HepG2 (cell line): ENCODE results near the gene CPED1. TPM values are rescaled to one million over a fixed set of nuclear protein-coding genes. Genes with fewer than 3 reads are reported as not detected.

Source experiments
- ATF7 ChIP-seq, 2 experiments: fragments of 450-650 bp in 1 of 2; sonication (generic) in 1 of 2; formaldehyde crosslinking in 1 of 2; IDR thresholded peaks; 2 replicates each; pipeline versions ENCODE4 v1.4.0 to v1.6.1; 2016 to 2020; ENCODE audit warnings: antibody characterized with exemption in 1 of 2, mild to moderate bottlenecking in 1 of 2, missing genetic modification reagents in 1 of 2
- FOXP1 ChIP-seq, 2 experiments: fragments of 450-650 bp in 1 of 2; IDR thresholded peaks; 2 replicates each; pipeline ENCODE4 v1.6.1; 2017 to 2018; ENCODE audit warnings: antibody characterized with exemption in 1 of 2
- HOXA5 ChIP-seq: sonication (generic); formaldehyde crosslinking; IDR thresholded peaks from 2 replicates; pipeline ENCODE4 v1.4.0; 2020; ENCODE audit warnings: missing genetic modification reagents
- MXI1 ChIP-seq: IDR thresholded peaks from 3 replicates; pipeline ENCODE4 v1.6.1; 2012; ENCODE audit warnings: low read depth, low read length, inconsistent platforms, borderline replicate concordance
- PHF8 ChIP-seq: sonication (generic); formaldehyde crosslinking; IDR thresholded peaks from 2 replicates; pipeline ENCODE4 v1.5.0; 2020; ENCODE audit warnings: missing genetic modification reagents
- POLR2A ChIP-seq, 2 experiments: IDR thresholded peaks; 2 replicates each; pipeline ENCODE4 v1.6.1; 2011; ENCODE audit warnings: low read depth in 2 of 2, low read length in 2 of 2, mild to moderate bottlenecking in 1 of 2, moderate library complexity in 1 of 2; ENCODE audit not compliant: insufficient read depth in 1 of 2
- RFXANK ChIP-seq: IDR thresholded peaks from 2 replicates; pipeline ENCODE4 v1.6.1; 2016
- SNAI1 ChIP-seq: sonication (generic); formaldehyde crosslinking; IDR thresholded peaks from 2 replicates; pipeline ENCODE4 v1.5.0; 2020; ENCODE audit warnings: mild to moderate bottlenecking, missing genetic modification reagents, borderline replicate concordance
- TAF1 ChIP-seq: sonication (generic); formaldehyde crosslinking; IDR thresholded peaks from 2 replicates; pipeline ENCODE4 v1.4.0; 2020; ENCODE audit warnings: missing genetic modification reagents
- TBP ChIP-seq: sonication (generic); formaldehyde crosslinking; IDR thresholded peaks from 2 replicates; pipeline ENCODE4 v1.5.0; 2020; ENCODE audit warnings: missing genetic modification reagents
- THAP11 ChIP-seq: IDR thresholded peaks from 2 replicates; pipeline ENCODE4 v1.6.1; 2016; ENCODE audit warnings: missing biosample characterization, missing genetic modification reagents
- YEATS4 ChIP-seq: sonication (generic); formaldehyde crosslinking; IDR thresholded peaks from 2 replicates; pipeline ENCODE4 v1.4.0; 2020; ENCODE audit warnings: missing genetic modification reagents, borderline replicate concordance
- ZFAT ChIP-seq: sonication (generic); formaldehyde crosslinking; conservative IDR thresholded peaks from 2 replicates; pipeline ENCODE4 v1.8.1; 2023; ENCODE audit warnings: missing genetic modification reagents, inconsistent platforms
- ZNF10 ChIP-seq: sonication (generic); formaldehyde crosslinking; IDR thresholded peaks from 2 replicates; pipeline ENCODE4 v1.4.0; 2020; ENCODE audit warnings: mild to moderate bottlenecking, low read depth, missing genetic modification reagents, borderline replicate concordance
- ZNF329 ChIP-seq: sonication (generic); formaldehyde crosslinking; IDR thresholded peaks from 2 replicates; pipeline ENCODE4 v1.9.0; 2021; ENCODE audit warnings: low read depth, mild to moderate bottlenecking, missing genetic modification reagents
- ZNF674 ChIP-seq: sonication (generic); formaldehyde crosslinking; IDR thresholded peaks from 2 replicates; pipeline ENCODE4 v1.5.0; 2020; ENCODE audit warnings: low read depth, mild to moderate bottlenecking, missing genetic modification reagents
- ZNF781 ChIP-seq: sonication (generic); formaldehyde crosslinking; IDR thresholded peaks from 2 replicates; pipeline ENCODE4 v1.5.1; 2020; ENCODE audit warnings: borderline replicate concordance, mild to moderate bottlenecking, missing genetic modification reagents; ENCODE audit errors: not compliant biosample characterization
- ZNF816 ChIP-seq: sonication (generic); formaldehyde crosslinking; IDR thresholded peaks from 2 replicates; pipeline ENCODE4 v1.8.0; 2022; ENCODE audit warnings: missing genetic modification reagents, mild to moderate bottlenecking, borderline replicate concordance
- ZSCAN21 ChIP-seq: sonication (generic); formaldehyde crosslinking; IDR thresholded peaks from 2 replicates; pipeline ENCODE4 v1.8.0; 2022; ENCODE audit warnings: mild to moderate bottlenecking, missing genetic modification reagents, moderate library complexity, borderline replicate concordance
- ZSCAN9 ChIP-seq: IDR thresholded peaks from 2 replicates; pipeline ENCODE4 v1.6.1; 2016; ENCODE audit warnings: borderline replicate concordance
- polyA plus RNA-seq, 8 experiments: library from polyadenylated mRNA; depleted of rRNA in 3 of 8; stranded (reverse) in 7 of 8; unstranded in 1 of 8; fragments of >200 nt; fragmentation: Illumina TruSeq in 4 of 8; extraction: Trizol in 4 of 8; gene quantifications; 2 replicates each; pipeline versions ENCODE4 v1.2.1 to v1.2.3, GENCODE V29; 2011 to 2016; ENCODE audit warnings: low read depth in 4 of 8, missing spikeins in 1 of 8, mixed read lengths in 1 of 8; ENCODE audit not compliant: insufficient read depth in 1 of 8
- total RNA-seq, 5 experiments: library from RNA; depleted of rRNA; stranded (reverse); fragments of >200 nt; fragmentation: Illumina TruSeq; extraction: Trizol; gene quantifications; 2 replicates each; pipeline ENCODE4 v1.2.3, GENCODE V29; 2016; ENCODE audit warnings: low read depth in 1 of 5
- TF ChIP-seq, protein P1 (sequence below): sonication (generic); formaldehyde crosslinking; IDR thresholded peaks from 2 replicates; pipeline ENCODE4 v1.4.0; 2020; ENCODE audit warnings: mild to moderate bottlenecking, missing genetic modification reagents
- TF ChIP-seq, protein P2 (sequence below): IDR thresholded peaks from 2 replicates; pipeline ENCODE4 v1.6.1; 2016; ENCODE audit warnings: missing genetic modification reagents, missing compliant biosample characterization
- TF ChIP-seq, protein P3 (sequence below): sonication (generic); formaldehyde crosslinking; IDR thresholded peaks from 2 replicates; pipeline ENCODE4 v1.4.0; 2020; ENCODE audit warnings: missing genetic modification reagents
- TF ChIP-seq, protein P4 (sequence below): sonication (generic); formaldehyde crosslinking; IDR thresholded peaks from 2 replicates; pipeline ENCODE4 v1.5.0; 2020; ENCODE audit warnings: mild to moderate bottlenecking, missing genetic modification reagents
- TF ChIP-seq, protein P5 (sequence below): sonication (generic); formaldehyde crosslinking; IDR thresholded peaks from 2 replicates; pipeline ENCODE4 v1.4.0; 2020; ENCODE audit warnings: low read depth, mild to moderate bottlenecking, missing genetic modification reagents

Gene CPED1
- total and polyA plus RNA-seq, 2 of the 13 experiments (the other 11 are each of a cell fraction or from before 2014, with no cell fraction given): 11.5 to 27.0 TPM

DNA sequence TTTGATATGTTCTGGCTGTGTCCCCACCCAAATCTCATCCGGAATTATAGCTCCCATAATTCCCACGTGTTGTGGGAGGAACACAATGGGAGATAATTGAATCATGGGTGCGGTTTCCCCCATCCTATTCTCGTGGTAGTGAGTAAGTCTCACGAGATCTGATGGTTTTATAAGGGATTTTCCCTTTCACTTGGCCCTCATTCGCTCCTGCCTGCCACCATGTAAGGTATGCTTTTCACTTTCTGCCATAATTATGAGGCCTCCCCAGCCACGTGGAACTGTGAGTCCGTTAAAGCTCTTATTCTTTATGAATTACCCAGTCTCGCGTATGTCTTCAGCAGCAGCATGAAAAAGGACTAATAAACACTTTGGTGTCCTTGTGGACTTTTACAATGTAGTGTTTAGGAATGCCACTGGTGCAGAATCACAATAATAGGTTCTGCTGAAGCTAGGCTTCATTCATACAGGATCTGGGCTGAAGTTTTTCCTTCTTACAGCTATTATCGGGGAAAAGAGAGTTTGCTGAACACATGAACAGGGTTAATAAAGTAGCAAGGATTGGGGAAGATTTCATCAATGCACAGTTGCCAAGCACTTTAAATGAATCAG lies 74.3 kb downstream of the CPED1 start (continued):
- TF ChIP-seq ZSCAN9 (peak; percentile 47; the same call in 1 of the 2 replicates), ZNF10 (CRISPR knock-in tag) (no peak), ZNF816 (CRISPR knock-in tag) (no peak), ZNF781 (CRISPR knock-in tag) (no peak), TBP (no peak), POLR2A (IDR thresholded peaks at IDR 0.05; ENCODE audit: insufficient read depth in 1 of 2, low read depth in 2 of 2, low read length in 2 of 2) (peak; percentile 54 to 87; a peak in 3 of 4 replicates), ZFAT (CRISPR knock-in tag) (no peak), YEATS4 (CRISPR knock-in tag) (peak; percentile 34; the same call in 1 of the 2 replicates), ATF7 (IDR thresholded peaks at IDR 0.05) (no peak), ATF7 (CRISPR knock-in tag; IDR thresholded peaks at IDR 0.05) (no peak), THAP11 (peak; percentile 27; the same call in 1 of the 2 replicates), HOXA5 (CRISPR knock-in tag) (no peak), TAF1 (CRISPR knock-in tag) (peak; percentile 45; the same call in 1 of the 2 replicates), MXI1 (peak; percentile 44; the same call in 1 of the 3 replicates), PHF8 (CRISPR knock-in tag) (0 out of 2 replicates have a peak, but pooled peaks have one; percentile 20), FOXP1 (IDR thresholded peaks at IDR 0.05) (no peak), FOXP1 (CRISPR knock-in tag; IDR thresholded peaks at IDR 0.05) (no peak), ZSCAN21 (CRISPR knock-in tag) (no peak), ZNF674 (CRISPR knock-in tag) (no peak), SNAI1 (CRISPR knock-in tag) (no peak), ZNF329 (CRISPR knock-in tag) (no peak), RFXANK (CRISPR knock-in tag) (no peak)
- TF ChIP-seq, protein P1, sequence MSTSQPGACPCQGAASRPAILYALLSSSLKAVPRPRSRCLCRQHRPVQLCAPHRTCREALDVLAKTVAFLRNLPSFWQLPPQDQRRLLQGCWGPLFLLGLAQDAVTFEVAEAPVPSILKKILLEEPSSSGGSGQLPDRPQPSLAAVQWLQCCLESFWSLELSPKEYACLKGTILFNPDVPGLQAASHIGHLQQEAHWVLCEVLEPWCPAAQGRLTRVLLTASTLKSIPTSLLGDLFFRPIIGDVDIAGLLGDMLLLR (CRISPR knock-in tag): no peak
- TF ChIP-seq, protein P2, sequence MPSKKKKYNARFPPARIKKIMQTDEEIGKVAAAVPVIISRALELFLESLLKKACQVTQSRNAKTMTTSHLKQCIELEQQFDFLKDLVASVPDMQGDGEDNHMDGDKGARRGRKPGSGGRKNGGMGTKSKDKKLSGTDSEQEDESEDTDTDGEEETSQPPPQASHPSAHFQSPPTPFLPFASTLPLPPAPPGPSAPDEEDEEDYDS: peak; percentile 90
- TF ChIP-seq, protein P3, sequence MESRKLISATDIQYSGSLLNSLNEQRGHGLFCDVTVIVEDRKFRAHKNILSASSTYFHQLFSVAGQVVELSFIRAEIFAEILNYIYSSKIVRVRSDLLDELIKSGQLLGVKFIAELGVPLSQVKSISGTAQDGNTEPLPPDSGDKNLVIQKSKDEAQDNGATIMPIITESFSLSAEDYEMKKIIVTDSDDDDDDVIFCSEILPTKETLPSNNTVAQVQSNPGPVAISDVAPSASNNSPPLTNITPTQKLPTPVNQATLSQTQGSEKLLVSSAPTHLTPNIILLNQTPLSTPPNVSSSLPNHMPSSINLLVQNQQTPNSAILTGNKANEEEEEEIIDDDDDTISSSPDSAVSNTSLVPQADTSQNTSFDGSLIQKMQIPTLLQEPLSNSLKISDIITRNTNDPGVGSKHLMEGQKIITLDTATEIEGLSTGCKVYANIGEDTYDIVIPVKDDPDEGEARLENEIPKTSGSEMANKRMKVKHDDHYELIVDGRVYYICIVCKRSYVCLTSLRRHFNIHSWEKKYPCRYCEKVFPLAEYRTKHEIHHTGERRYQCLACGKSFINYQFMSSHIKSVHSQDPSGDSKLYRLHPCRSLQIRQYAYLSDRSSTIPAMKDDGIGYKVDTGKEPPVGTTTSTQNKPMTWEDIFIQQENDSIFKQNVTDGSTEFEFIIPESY (CRISPR knock-in tag): no peak
- TF ChIP-seq, protein P4, sequence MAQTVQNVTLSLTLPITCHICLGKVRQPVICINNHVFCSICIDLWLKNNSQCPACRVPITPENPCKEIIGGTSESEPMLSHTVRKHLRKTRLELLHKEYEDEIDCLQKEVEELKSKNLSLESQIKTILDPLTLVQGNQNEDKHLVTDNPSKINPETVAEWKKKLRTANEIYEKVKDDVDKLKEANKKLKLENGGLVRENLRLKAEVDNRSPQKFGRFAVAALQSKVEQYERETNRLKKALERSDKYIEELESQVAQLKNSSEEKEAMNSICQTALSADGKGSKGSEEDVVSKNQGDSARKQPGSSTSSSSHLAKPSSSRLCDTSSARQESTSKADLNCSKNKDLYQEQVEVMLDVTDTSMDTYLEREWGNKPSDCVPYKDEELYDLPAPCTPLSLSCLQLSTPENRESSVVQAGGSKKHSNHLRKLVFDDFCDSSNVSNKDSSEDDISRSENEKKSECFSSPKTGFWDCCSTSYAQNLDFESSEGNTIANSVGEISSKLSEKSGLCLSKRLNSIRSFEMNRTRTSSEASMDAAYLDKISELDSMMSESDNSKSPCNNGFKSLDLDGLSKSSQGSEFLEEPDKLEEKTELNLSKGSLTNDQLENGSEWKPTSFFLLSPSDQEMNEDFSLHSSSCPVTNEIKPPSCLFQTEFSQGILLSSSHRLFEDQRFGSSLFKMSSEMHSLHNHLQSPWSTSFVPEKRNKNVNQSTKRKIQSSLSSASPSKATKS: no peak
- TF ChIP-seq, protein P5, sequence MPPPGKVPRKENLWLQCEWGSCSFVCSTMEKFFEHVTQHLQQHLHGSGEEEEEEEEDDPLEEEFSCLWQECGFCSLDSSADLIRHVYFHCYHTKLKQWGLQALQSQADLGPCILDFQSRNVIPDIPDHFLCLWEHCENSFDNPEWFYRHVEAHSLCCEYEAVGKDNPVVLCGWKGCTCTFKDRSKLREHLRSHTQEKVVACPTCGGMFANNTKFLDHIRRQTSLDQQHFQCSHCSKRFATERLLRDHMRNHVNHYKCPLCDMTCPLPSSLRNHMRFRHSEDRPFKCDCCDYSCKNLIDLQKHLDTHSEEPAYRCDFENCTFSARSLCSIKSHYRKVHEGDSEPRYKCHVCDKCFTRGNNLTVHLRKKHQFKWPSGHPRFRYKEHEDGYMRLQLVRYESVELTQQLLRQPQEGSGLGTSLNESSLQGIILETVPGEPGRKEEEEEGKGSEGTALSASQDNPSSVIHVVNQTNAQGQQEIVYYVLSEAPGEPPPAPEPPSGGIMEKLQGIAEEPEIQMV (CRISPR knock-in tag): no peak
